Cerebellar nuclear complex (tissue), 1 donor: Measurements from ENCODE around the gene C12orf43.

Experiments
- DNase-seq, 2 experiments: peaks; one replicate each; lab custom pipeline; 2025; lab: John Stamatoyannopoulos, UW

C12orf43 gene

GRCh38 chr12:120999191-121000120 is 16.8 kb downstream of the C12orf43 start:
- no peak for DNase-seq

GRCh38 chr12:120998435-120998834 is 17.9 kb downstream of the C12orf43 start:
- DNase-seq, result no peak

GRCh38 chr12:120997448-120997847 is 18.8 kb downstream of the C12orf43 start:
- no peak for DNase-seq

GRCh38 chr12:120996133-120996746 is 20.0 kb downstream of the C12orf43 start:
- no peak for DNase-seq

GRCh38 chr12:120994589-120995337 is 21.5 kb downstream of the C12orf43 start:
- no peak for DNase-seq

GRCh38 chr12:120994059-120994458 is 22.2 kb downstream of the C12orf43 start:
- no peak for DNase-seq

GRCh38 chr12:120993496-120993895 is 22.8 kb downstream of the C12orf43 start:
- DNase-seq, result no peak

GRCh38 chr12:120992989-120993388 is 23.3 kb downstream of the C12orf43 start:
- no peak for DNase-seq

- no peak for DNase-seq
Measured at GRCh38 chr12:120991965-120992364, 24.3 kb downstream of the C12orf43 start.

GRCh38 chr12:120990487-120991055 is 25.7 kb downstream of the C12orf43 start:
- no peak for DNase-seq

DNA sequence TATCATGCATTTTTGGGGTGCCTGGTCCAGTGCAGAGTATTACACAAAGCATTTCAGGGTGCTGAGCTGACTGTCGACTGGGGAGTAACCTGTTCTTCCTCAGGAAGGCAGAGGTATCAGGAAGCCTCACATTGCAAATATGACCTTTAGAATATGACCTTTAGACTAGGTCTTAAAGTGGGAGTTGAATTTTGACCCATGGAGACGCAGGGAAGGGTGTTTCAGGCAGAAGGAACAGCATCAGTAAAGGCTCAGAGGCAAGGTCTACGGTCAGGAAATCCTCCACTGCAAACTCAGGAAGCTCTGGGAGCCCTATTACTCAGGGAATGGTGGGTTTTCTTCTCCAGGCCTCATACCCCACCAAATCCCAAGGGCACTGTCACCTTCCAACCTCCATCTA is 26.6 kb downstream of the C12orf43 start:
- DNase-seq, result no peak

- no peak for DNase-seq
Measured at GRCh38 chr12:120988658-120989057, 27.6 kb downstream of the C12orf43 start.

GRCh38 chr12:120988234-120988633 is 28.1 kb downstream of the C12orf43 start:
- DNase-seq, result no peak

GRCh38 chr12:120984351-120984898 is 31.9 kb downstream of the C12orf43 start:
- DNase-seq, result no peak

- no peak for DNase-seq
Measured at GRCh38 chr12:120983759-120984158, 32.5 kb downstream of the C12orf43 start.

DNA sequence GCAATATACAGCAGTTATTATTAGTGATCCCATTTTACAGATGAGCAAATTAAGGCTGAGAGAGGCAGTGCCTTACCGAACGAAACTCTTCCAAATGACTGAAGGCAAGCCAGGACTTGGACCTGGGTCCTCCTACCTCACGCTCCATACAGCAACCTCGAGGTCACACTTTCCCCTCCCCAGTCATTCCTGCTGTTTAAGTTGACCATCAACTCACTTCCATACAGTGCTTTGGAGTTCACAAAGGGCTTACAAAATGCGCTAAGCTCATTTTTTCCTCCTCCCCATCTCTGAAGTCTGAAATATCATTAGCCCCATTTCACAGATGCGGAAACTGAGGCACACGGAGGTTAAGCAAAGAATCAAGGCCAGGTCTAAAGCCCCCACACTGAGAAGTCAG is 33.6 kb downstream of the C12orf43 start:
- no peak for DNase-seq

DNA sequence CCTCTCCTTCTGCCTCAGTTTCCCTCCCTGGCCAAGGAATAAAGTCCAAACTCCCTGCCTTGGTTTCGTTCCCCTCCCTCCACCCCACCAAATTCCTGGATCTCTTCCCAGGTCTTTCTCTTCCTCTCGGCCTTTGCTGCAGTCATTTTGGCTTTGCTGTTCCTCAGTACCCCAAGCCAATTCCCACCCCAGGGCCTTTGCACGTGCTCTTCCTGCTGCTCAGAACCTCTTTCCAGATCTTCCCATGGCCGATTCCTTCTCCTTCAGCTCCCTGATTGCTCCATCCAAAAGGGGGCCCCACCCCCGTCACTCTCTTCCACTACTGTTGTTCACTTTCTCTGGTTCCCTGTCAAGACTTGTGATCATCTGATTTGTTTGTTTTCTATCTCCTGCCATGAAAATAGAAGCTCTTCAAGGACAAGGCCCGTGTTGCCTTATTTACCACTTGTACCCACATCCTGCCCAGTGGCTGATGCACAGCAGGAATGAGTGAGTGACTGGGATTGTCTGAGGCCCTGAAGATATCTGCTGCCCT is 34.8 kb downstream of the C12orf43 start:
- DNase-seq, result no peak

- DNase-seq, result no peak
Measured at GRCh38 chr12:120980800-120981368, 35.4 kb downstream of the C12orf43 start.

GRCh38 chr12:120979862-120980696 is 36.2 kb downstream of the C12orf43 start:
- no peak for DNase-seq

GRCh38 chr12:120979220-120979861 is 36.9 kb downstream of the C12orf43 start:
- no peak for DNase-seq
